NCI-H2081 treated with DMSO at 0.1 percent for 48 hours (cell line): ENCODE measurements around the gene CLDN16.

Source experiments
- DNase-seq: peaks from one replicate; lab custom pipeline; 2025; lab: John Stamatoyannopoulos, UW

Gene CLDN16

DNA sequence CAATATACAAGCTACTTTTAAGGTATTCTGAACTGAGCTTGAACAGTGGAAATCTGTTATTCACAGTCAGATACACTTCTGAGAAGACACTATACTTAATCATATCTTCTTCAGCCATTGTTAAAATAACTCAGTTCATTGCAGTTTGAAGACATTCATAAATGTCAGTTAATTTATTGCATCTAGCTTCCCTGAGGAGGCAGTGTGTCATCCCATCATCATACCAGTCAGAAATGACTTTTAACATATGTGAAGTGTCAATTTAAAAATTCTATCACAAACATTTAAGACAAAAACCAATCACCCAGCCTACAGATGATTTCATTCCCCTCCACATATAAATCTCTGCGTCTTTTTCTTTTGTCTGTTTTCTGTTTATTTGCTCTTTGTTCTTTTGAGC, 54.3 kb downstream of the CLDN16 start:
- DNase-seq = no peak

DNA sequence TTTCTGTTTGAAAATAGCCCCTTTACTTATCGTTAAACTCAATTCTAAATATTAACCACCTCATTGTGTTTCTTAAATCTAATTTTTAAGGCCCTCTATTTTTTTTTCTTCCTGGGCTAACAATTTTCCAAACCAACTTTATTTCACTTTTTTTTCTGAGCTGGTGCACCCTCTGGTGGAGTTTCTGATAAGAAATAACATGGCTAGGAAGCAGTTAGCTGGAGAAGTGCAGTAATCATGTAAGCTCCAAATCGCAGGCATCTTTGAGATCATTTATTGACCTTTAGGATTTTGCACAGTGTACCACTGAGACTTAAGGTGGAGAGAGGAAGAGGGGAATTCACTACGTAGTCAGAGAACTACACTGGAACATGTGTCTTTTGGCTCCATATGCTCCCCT, 55.3 kb downstream of the CLDN16 start:
- no peak for DNase-seq

DNA sequence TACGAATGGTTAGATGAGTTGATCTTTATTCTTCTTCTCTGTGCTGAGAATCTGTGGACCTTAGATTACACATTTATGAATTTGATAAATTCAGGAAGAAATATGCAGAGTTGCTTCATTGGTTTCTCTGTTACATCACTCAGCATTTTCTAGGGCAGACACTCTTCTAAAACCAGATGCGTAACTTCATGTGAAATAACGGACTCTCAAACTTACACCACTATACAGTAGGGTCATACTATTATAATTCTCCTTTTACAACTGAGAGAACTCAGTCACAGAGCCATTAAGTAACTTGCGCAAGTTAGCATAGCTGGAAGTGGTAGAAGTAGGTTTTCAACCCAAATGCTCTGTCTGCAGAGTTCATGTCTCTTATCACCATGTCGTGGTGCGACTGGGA, 56.0 kb downstream of the CLDN16 start:
- no peak for DNase-seq

DNA sequence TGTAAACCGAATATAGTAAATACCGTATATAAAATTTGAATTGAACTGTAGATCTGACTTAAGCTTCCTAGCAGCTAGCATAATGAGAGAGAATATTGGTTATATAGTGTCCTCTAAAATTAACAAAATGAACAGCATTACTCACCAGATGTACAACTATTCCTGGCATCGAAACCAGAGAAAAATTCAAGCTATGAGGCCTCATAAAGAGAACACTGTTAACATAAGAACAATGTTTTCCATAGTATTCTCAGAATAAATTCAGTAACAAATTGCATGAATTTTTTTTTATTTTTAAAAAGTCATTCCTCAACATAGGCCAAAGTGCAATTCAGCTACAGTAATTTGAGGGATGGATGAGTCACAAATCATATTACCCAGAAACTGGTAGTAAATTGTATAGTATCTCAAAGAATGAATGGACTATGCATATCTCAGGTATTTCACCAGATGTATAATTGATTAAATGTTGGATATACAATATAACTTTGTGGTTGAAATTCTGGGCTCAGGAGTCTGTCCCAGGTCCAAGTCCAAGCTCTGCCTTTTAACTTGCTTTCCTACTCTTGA, 56.7 kb downstream of the CLDN16 start:
- DNase-seq = no peak

DNA sequence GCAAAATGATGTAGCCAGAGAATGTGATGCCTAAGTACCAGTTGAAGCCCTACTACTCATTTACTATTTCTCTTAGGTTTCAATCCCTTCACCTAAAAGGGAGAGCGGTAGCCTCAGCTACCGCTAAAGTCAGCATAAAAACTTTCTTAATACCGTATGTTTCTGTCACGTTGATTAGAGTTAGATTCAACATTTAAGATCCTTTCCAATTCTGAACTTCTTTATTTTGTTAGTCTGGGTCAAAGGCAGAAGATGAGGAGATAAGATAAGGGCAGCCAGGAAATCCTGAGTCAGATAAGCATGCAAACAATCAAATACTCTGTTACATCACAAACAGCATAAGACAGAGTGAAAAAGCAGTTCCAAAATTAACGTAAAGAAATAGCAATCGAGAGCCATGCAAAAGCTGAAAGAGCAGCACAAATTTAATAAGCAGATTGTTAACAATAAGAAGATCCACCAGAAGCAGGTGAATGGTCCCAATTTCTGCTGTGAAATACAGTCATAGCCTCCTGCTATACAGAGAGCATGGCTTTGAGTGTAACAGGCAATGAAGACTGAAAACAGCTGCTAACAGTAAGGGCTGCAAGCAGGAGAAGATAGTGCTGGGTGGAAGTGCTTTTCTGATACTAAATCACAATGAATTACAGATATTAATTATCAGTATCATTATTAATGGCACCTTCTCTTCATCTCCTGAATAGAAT, 58.8 kb downstream of the CLDN16 start:
- no peak for DNase-seq

DNA sequence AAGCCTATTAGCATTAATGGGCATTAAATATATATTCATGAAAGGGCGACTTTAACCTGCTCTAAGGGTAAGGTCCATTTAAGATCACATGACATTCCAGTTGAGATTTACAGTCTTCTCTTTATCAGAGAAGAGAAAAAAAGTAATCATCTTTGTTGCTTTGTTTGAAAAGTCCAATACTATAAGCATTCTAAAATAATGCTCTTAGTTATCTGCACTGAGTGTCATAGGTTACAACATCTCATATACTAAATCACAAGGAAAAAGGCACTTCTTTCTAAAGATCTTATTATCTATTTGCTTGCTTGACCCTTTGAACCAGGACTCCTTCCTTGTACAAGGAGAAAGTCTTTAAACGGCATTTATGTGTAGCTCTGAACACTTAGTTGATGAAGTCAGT, 60.3 kb downstream of the CLDN16 start:
- DNase-seq = no peak

DNA sequence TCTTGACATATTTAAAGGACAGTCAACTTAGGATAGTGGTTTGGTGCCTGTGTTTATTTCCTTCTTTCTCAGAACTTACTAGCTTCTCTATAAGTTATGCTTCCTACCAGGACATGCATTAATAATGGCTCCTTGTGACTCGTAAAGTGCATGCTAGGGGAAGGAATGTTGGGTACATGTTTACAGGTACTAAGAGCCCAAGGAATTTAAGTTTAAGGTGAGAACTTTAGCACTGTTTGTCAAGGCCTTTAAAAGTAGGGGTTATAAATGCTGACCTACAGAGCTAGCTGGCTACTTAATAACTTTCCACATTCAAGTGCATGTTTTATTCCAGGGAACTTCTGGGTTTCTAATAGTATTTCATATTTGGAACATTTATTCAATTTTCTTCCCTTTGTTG, 61.8 kb downstream of the CLDN16 start, which contains the start of gene TMEM207:
TSS of gene TMEM207 (minus strand) at position 101 of the 400 bp plus-strand sequence. CDS start at position 9, 92 bp downstream.
- DNase-seq = no peak

DNA sequence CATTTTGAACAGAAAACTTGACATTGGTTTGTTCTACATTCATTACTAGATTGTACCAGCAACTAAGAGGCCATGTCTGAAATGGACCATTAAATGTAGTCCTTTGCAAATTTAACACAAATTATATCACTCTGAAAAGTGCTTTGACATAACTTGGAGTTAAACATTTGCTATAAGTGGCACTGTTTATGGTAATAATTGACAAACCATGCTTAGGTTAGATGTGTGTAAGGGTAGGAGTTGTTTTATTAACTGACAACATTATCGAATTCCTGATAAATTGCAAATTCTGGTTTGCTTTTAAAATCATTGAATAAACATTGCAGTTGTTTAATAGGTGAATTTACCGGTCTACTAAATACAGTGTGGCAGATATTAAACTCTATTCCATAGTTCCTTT, 67.9 kb downstream of the CLDN16 start:
- DNase-seq = no peak

DNA sequence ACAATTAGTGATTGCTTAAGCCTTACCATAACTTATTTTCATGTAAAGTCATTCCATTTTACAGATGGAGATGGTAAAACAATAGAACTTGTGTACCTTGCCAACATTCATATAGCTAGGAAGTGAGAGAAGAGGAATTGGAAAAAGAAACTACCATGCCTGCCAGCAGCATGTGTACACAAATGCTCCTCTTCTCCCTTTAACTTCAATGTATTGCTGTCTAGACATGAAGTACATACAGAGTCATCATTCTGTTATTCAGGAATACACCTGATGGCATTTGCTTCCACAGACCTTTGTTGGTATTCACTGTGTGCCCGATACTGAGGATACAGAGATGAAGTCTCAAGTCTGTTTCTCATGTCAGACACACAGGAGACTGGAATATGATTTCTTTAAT, 68.8 kb downstream of the CLDN16 start:
- DNase-seq = no peak

DNA sequence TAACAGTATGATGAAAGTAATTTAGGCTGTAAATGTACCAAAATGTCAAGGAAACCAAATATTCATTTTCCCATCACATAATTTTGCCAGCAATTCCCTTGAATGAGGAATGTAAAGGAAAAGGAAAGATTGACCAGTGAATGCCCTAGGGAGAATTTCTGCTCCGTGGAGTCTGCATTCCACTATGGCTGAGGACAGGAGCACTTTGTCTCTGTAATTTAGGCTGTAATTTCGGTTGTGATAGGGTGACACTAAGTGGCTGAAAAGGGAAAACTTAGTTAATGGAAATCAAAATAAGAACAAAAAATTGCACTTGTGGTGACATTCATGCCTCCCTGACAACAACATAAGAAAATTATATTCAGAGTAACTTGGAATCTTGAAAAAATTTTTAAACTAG, 70.1 kb downstream of the CLDN16 start:
- no peak for DNase-seq
